Liver (tissue), 9 donors: ENCODE results near the gene NUDT21. TPM values are rescaled to one million over a fixed set of nuclear protein-coding genes. Genes with fewer than 3 reads are reported as not detected.

Source experiments
- DNase-seq: peaks from one replicate; pipeline ENCODE4 v3.0.0-alpha.2; 2017; ENCODE audit warnings: low spot score
- H3K27ac ChIP-seq, 2 donors: one replicate each; pipeline ENCODE4 v1.7.0; 2013; ENCODE audit warnings: inconsistent platforms in 2 of 2, low read length in 2 of 2, control low read depth in 1 of 2, low read depth in 1 of 2, mild to moderate bottlenecking in 1 of 2
- H3K27me3 ChIP-seq, 4 donors: one replicate each; pipeline versions ENCODE4 v1.6.1 to v1.7.0; 2013; ENCODE audit warnings: low read length in 3 of 4, inconsistent platforms in 1 of 4, mild to moderate bottlenecking in 1 of 4, moderate library complexity in 1 of 4; ENCODE audit not compliant: control insufficient read depth in 4 of 4, insufficient read depth in 4 of 4
- H3K36me3 ChIP-seq, 4 donors: one replicate each; pipeline versions ENCODE4 v1.6.1 to v1.7.0; 2013; ENCODE audit warnings: low read length in 3 of 4, mild to moderate bottlenecking in 3 of 4, low read depth in 1 of 4, moderate library complexity in 1 of 4; ENCODE audit not compliant: control insufficient read depth in 4 of 4, insufficient read depth in 3 of 4
- H3K4me1 ChIP-seq, 4 donors: one replicate each; pipeline versions ENCODE4 v1.6.1 to v1.7.0; 2013; ENCODE audit warnings: low read length in 3 of 4, mild to moderate bottlenecking in 3 of 4, moderate library complexity in 1 of 4; ENCODE audit not compliant: control insufficient read depth in 4 of 4, insufficient read depth in 4 of 4
- H3K4me3 ChIP-seq, 3 donors: one replicate each; pipeline versions ENCODE4 v1.6.1 to v1.7.0; 2013; ENCODE audit warnings: low read length in 3 of 3, control low read depth in 1 of 3, low read depth in 1 of 3, mild to moderate bottlenecking in 1 of 3
- H3K9ac ChIP-seq, 2 donors: one replicate each; pipeline ENCODE4 v1.7.0; 2013; ENCODE audit warnings: low read length in 2 of 2, mild to moderate bottlenecking in 2 of 2, moderate library complexity in 2 of 2, control low read depth in 1 of 2, low read depth in 1 of 2
- H3K9me3 ChIP-seq, 4 donors: one replicate each; pipeline versions ENCODE4 v1.6.1 to v1.7.0; 2013; ENCODE audit warnings: low read length in 3 of 4; ENCODE audit not compliant: control insufficient read depth in 4 of 4
- EGR1 ChIP-seq, 2 donors: IDR thresholded peaks; 2 replicates each; pipeline ENCODE4 v1.6.1; 2016 to 2018; ENCODE audit warnings: antibody characterized with exemption in 2 of 2, low read depth in 2 of 2
- HNF4A ChIP-seq, 2 donors: conservative IDR thresholded peaks; 2 replicates each; pipeline ENCODE4 v1.6.1; 2016; ENCODE audit warnings: antibody characterized with exemption in 2 of 2, mild to moderate bottlenecking in 2 of 2
- HNF4G ChIP-seq: IDR thresholded peaks from 2 replicates; pipeline ENCODE4 v1.6.1; 2016; ENCODE audit warnings: antibody characterized with exemption
- JUND ChIP-seq, 2 donors: IDR thresholded peaks; 2 replicates each; pipeline ENCODE4 v1.6.1; 2016; ENCODE audit warnings: antibody characterized with exemption in 2 of 2
- RAD21 ChIP-seq, 2 donors: IDR thresholded peaks; 2 replicates each; pipeline ENCODE4 v1.6.1; 2016; ENCODE audit warnings: antibody characterized with exemption in 2 of 2, mild to moderate bottlenecking in 2 of 2
- RXRA ChIP-seq, 2 donors: IDR thresholded peaks; 2 replicates each; pipeline ENCODE4 v1.6.1; 2017 to 2018; ENCODE audit warnings: antibody characterized with exemption in 2 of 2, mild to moderate bottlenecking in 1 of 2
- SP1 ChIP-seq: IDR thresholded peaks from 2 replicates; pipeline ENCODE4 v1.6.1; 2018; ENCODE audit warnings: antibody characterized with exemption, mild to moderate bottlenecking
- TAF1 ChIP-seq: conservative IDR thresholded peaks from 2 replicates; pipeline ENCODE4 v1.6.1; 2016; ENCODE audit warnings: antibody characterized with exemption, mild to moderate bottlenecking
- YY1 ChIP-seq: IDR thresholded peaks from 2 replicates; pipeline ENCODE4 v1.6.1; 2016; ENCODE audit warnings: antibody characterized with exemption, mild to moderate bottlenecking
- WGBS: extraction: QIAGEN DNeasy Blood & Tissue Kit; methylation state at CpG from one replicate; pipeline ENCODE4 v1.1.7; 2013; 5-methylcytosine and 5-hydroxymethylcytosine counted together
- polyA plus RNA-seq, 2 donors: library from polyadenylated mRNA; stranded (reverse) in 1 of 2; unstranded in 1 of 2; fragments of 200-250 nt in 1 of 2; fragments of >200 nt in 1 of 2; fragmentation: Nextera tagmentation in 1 of 2; extraction: Ambion mirVana in 1 of 2; gene quantifications; one replicate each; pipeline versions ENCODE4 v1.2.1 to v1.2.3, GENCODE V29; 2013 to 2015
- total RNA-seq, 2 donors: library from RNA; depleted of rRNA; stranded (reverse); fragments of >200 nt; gene quantifications; one replicate each; pipeline ENCODE4 v1.2.3, GENCODE V29; 2014
- TF ChIP-seq, protein P1 (sequence below): fragments of 150-350 bp; IDR thresholded peaks from 2 replicates; pipeline ENCODE4 v1.5.1; 2017; ENCODE audit warnings: improper control_type of control experiment, low read depth, low read length; ENCODE audit not compliant: missing input control
- TF ChIP-seq, protein P2 (sequence below): IDR thresholded peaks from 2 replicates; pipeline ENCODE4 v1.6.1; 2016; ENCODE audit warnings: antibody characterized with exemption
- TF ChIP-seq, protein P3 (sequence below): IDR thresholded peaks from 2 replicates; pipeline ENCODE4 v1.6.1; 2016; ENCODE audit warnings: antibody characterized with exemption
- TF ChIP-seq, protein P4 (sequence below): IDR thresholded peaks from 2 replicates; pipeline ENCODE4 v1.6.1; 2016; ENCODE audit warnings: antibody characterized with exemption
- TF ChIP-seq, protein P5 (sequence below): IDR thresholded peaks from 2 replicates; pipeline ENCODE4 v1.6.1; 2016; ENCODE audit warnings: antibody characterized with exemption, mild to moderate bottlenecking
- donor health status: healthy.
- donor health status: healthy.
- donor health status: healthy.
- donor health status: healthy.
- donor health status: healthy.

Gene NUDT21
- total and polyA plus RNA-seq, 4 donors, result 19.3 to 43.9 (median 27.2) TPM

DNA sequence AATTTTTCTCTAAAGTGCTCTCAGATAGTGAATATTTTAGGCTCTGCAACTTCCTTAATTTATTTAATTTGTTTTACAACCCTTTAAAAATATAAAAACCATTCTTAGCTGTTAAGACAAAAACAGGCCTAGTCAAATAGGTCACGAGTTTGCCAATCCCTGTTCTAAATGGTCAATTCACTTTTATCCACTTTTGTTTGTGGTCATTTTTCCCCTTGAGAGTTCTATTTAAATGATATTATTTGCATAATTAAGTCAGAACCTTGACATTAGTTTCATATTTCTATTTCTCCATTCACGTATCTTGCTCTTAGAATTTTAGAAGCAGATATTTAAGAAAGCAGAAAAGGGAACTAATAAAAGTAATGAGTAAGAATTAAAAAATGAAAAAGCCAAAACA is 29.8 kb downstream of the NUDT21 start:
- H3K36me3 ChIP-seq, result peaks cover 0 to 2% (median 0%) of the 10 kb centered on the region in 4 donors
- H3K27ac ChIP-seq, result no peak overlapping the region
- no peaks in the 10 kb centered on the region for H3K27me3 ChIP-seq
- DNase-seq, result no peak
- no peaks in the 10 kb centered on the region for H3K9me3 ChIP-seq
- no peak overlapping the region for H3K9ac ChIP-seq
- H3K4me1 ChIP-seq, result peaks cover 13 to 27% (median 18%) of the 10 kb centered on the region in 4 donors
- WGBS, result 88% methylated on average over 2 of the region's 2 CpGs
- TF ChIP-seq YY1 (no peak), RAD21 (IDR thresholded peaks at IDR 0.05) (no peak), HNF4A (conservative IDR thresholded peaks at IDR 0.05) (no peak), SP1 (no peak)
- TF ChIP-seq, protein P1, sequence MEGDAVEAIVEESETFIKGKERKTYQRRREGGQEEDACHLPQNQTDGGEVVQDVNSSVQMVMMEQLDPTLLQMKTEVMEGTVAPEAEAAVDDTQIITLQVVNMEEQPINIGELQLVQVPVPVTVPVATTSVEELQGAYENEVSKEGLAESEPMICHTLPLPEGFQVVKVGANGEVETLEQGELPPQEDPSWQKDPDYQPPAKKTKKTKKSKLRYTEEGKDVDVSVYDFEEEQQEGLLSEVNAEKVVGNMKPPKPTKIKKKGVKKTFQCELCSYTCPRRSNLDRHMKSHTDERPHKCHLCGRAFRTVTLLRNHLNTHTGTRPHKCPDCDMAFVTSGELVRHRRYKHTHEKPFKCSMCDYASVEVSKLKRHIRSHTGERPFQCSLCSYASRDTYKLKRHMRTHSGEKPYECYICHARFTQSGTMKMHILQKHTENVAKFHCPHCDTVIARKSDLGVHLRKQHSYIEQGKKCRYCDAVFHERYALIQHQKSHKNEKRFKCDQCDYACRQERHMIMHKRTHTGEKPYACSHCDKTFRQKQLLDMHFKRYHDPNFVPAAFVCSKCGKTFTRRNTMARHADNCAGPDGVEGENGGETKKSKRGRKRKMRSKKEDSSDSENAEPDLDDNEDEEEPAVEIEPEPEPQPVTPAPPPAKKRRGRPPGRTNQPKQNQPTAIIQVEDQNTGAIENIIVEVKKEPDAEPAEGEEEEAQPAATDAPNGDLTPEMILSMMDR, result no peak
- TF ChIP-seq, protein P2, sequence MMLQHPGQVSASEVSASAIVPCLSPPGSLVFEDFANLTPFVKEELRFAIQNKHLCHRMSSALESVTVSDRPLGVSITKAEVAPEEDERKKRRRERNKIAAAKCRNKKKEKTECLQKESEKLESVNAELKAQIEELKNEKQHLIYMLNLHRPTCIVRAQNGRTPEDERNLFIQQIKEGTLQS, result no peak
- TF ChIP-seq, protein P3, sequence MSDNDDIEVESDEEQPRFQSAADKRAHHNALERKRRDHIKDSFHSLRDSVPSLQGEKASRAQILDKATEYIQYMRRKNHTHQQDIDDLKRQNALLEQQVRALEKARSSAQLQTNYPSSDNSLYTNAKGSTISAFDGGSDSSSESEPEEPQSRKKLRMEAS, result no peak
- H3K4me3 ChIP-seq, result no peak overlapping the region

DNA sequence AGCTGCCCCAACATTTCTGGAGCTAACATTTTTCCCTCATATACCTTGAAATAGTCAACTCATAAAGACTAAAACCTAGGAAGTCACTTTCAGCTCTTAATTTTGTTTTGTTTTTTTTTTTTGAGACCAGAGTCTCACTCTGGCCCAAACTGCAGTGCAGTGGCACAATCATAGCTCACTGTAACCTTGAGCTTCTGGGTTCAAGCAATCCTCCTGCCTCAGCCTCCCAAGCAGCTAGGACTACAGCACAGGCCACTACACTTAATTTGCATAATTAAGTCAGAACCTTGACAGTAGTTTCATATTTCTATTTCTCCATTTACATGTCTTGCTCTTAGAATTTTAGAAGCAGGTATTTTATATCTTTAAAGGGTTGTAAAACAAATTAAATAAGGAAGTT is 30.5 kb downstream of the NUDT21 start:
- Histone ChIP-seq H3K4me1 (peaks cover 13 to 30% (median 18%) of the 10 kb centered on the region in 4 donors), H3K27ac (no peak overlapping the region)
- TF ChIP-seq, protein P4, sequence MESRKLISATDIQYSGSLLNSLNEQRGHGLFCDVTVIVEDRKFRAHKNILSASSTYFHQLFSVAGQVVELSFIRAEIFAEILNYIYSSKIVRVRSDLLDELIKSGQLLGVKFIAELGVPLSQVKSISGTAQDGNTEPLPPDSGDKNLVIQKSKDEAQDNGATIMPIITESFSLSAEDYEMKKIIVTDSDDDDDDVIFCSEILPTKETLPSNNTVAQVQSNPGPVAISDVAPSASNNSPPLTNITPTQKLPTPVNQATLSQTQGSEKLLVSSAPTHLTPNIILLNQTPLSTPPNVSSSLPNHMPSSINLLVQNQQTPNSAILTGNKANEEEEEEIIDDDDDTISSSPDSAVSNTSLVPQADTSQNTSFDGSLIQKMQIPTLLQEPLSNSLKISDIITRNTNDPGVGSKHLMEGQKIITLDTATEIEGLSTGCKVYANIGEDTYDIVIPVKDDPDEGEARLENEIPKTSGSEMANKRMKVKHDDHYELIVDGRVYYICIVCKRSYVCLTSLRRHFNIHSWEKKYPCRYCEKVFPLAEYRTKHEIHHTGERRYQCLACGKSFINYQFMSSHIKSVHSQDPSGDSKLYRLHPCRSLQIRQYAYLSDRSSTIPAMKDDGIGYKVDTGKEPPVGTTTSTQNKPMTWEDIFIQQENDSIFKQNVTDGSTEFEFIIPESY, result no peak
- TF ChIP-seq, protein P3, result no peak

DNA sequence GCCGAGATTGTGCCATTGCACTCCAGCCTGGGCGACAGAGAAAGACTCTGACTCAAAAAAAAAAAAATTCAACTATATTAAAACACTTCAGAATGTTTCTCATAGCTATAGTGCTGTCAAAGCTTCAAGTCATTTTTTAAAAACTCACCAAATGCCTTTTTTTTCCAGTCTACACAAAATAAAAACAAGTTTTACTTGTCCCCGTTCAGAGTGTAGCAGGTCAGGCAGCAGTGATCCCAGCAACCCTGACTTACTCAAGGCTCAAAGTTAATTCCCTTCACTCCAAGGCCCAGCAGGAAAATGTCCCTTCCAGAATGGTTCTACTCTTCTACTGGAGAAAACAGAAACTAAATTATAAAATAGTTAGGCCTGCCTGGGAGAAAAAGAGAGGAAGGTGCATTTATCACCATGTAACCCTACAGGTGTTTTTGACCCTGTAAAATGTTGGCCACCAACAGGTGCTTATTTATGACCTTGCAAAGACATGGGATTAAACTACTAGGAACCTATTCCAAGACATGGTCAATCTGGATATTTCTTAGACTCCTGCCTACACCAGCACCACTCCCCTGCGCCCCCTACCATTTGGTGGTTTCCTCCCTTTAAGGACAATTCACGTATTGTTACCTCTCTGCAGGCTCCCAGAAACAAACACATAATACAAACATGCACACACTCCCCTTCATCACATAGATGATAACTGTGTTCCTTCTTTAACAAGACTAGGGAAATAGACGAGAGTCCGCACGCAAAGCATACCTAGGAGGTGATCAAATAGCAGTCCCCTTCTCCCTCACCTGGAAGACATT is 31.2 kb downstream of the NUDT21 start:
- peaks cover 13 to 30% (median 18%) of the 10 kb centered on the region in 4 donors for H3K4me1 ChIP-seq
- H3K36me3 ChIP-seq, result peaks cover 0 to 2% (median 0%) of the 10 kb centered on the region in 4 donors
- H3K27me3 ChIP-seq, result no peaks in the 10 kb centered on the region
- DNase-seq, result no peak
- 92% methylated on average over 8 of the region's 8 CpGs for WGBS
- H3K4me3 ChIP-seq, result no peak overlapping the region
- H3K27ac ChIP-seq, result no peak overlapping the region
- no peak overlapping the region for H3K9ac ChIP-seq
- H3K9me3 ChIP-seq, result no peaks in the 10 kb centered on the region
- TF ChIP-seq EGR1 (IDR thresholded peaks at IDR 0.05; ENCODE audit: low read depth in 2 of 2), result no peak
- no peak for TF ChIP-seq YY1
- TF ChIP-seq TAF1, result no peak
- TF ChIP-seq JUND (IDR thresholded peaks at IDR 0.05), result no peak
- TF ChIP-seq SP1, result no peak
- TF ChIP-seq, protein P5, sequence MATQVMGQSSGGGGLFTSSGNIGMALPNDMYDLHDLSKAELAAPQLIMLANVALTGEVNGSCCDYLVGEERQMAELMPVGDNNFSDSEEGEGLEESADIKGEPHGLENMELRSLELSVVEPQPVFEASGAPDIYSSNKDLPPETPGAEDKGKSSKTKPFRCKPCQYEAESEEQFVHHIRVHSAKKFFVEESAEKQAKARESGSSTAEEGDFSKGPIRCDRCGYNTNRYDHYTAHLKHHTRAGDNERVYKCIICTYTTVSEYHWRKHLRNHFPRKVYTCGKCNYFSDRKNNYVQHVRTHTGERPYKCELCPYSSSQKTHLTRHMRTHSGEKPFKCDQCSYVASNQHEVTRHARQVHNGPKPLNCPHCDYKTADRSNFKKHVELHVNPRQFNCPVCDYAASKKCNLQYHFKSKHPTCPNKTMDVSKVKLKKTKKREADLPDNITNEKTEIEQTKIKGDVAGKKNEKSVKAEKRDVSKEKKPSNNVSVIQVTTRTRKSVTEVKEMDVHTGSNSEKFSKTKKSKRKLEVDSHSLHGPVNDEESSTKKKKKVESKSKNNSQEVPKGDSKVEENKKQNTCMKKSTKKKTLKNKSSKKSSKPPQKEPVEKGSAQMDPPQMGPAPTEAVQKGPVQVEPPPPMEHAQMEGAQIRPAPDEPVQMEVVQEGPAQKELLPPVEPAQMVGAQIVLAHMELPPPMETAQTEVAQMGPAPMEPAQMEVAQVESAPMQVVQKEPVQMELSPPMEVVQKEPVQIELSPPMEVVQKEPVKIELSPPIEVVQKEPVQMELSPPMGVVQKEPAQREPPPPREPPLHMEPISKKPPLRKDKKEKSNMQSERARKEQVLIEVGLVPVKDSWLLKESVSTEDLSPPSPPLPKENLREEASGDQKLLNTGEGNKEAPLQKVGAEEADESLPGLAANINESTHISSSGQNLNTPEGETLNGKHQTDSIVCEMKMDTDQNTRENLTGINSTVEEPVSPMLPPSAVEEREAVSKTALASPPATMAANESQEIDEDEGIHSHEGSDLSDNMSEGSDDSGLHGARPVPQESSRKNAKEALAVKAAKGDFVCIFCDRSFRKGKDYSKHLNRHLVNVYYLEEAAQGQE, result no peak
- TF ChIP-seq, protein P3, result no peak
- no peak for TF ChIP-seq HNF4A (conservative IDR thresholded peaks at IDR 0.05)
- TF ChIP-seq, protein P2, result no peak
- no peak for TF ChIP-seq HNF4G
- TF ChIP-seq RXRA (IDR thresholded peaks at IDR 0.05), result no peak

More for the DNA sequence above, 30.5 kb downstream of the NUDT21 start:
- peaks cover 0 to 2% (median 0%) of the 10 kb centered on the region in 4 donors for H3K36me3 ChIP-seq
- H3K4me3 ChIP-seq, result no peak overlapping the region
- no peak for DNase-seq
- no peaks in the 10 kb centered on the region for H3K27me3 ChIP-seq
- H3K9me3 ChIP-seq, result no peaks in the 10 kb centered on the region
- no peak overlapping the region for H3K9ac ChIP-seq
